Measurements from ENCODE around the gene TIGIT. TPM values are rescaled to one million over a fixed set of nuclear protein-coding genes. Genes with fewer than 3 reads are reported as not detected.

Gene TIGIT
- total RNA-seq, 1 experiment from 2014 or later, result not detected

DNA sequence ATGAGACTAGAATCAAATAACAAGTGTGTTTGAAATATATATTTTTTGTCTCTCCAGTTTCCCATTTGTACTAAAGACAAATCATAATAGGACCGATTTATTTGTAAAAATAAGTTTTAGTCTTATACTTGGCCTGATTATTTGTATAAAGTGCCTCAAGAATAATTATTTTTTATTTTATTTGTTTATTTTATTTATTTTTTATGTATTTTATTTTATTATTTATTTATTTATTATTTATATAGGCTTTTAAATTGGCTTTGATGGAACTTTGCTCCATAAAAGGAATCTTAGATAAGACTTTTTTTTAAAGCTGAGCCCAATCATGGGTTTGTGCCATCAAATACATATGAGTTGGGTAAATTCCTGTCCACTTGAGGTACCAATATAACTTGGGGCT, 34.3 kb upstream of the TIGIT start:
- H3K4me1 ChIP-seq (ENCODE audit: insufficient read depth, low read length), result no peaks in the 10 kb centered on the region
- DNase-seq, result no peak
- H4K5ac ChIP-seq (ENCODE audit: insufficient read length, low read depth, low read length), result no peak overlapping the region
- H3K4me2 ChIP-seq (ENCODE audit: insufficient read depth, insufficient read length, low read length), result no peak overlapping the region
- peaks cover 35 to 39% of the 10 kb centered on the region in 2 experiments for H3K9me3 Mint-ChIP-seq
- no peak overlapping the region for H3K56ac ChIP-seq (ENCODE audit: insufficient read length, low read depth, low read length)
- no peak overlapping the region for H3K4me3 Mint-ChIP-seq
- H3K36me3 Mint-ChIP-seq (ENCODE audit: insufficient read depth in 1 of 3, low read depth in 3 of 3), result peaks cover 9 to 27% (median 13%) of the 10 kb centered on the region in 3 experiments
- H3K79me2 ChIP-seq (ENCODE audit: insufficient read depth, low read length), result no peaks in the 10 kb centered on the region
- H3K23ac ChIP-seq (ENCODE audit: insufficient read length, low read depth, low read length), result no peak overlapping the region
- no peaks in the 10 kb centered on the region for H3K27me3 Mint-ChIP-seq (ENCODE audit: low read depth)
- no peak overlapping the region for H2BK120ac ChIP-seq (ENCODE audit: low read depth, low read length, poor library complexity, severe bottlenecking)
- no peak overlapping the region for H2AK5ac ChIP-seq (ENCODE audit: insufficient read length, low read length)
- no peak overlapping the region for H2BK12ac ChIP-seq (ENCODE audit: insufficient read length, low read depth, low read length)
- H3K27me3 ChIP-seq (ENCODE audit: insufficient read depth, low read length), result no peaks in the 10 kb centered on the region
- no peaks in the 10 kb centered on the region for H3K79me1 ChIP-seq (ENCODE audit: insufficient read depth, low read depth, low read length, poor library complexity, severe bottlenecking)
- WGBS (ENCODE audit: extremely low coverage, insufficient read length, low lambda C conversion rate), result no CpG with 5 or more reads among the region's 1 CpG
- H3K9me3 ChIP-seq (ENCODE audit: control insufficient read depth, low read depth, low read length), result peaks cover 6% of the 10 kb centered on the region
- H3T11ph ChIP-seq (ENCODE audit: low read length), result no peak overlapping the region
- TF ChIP-seq, protein P1, sequence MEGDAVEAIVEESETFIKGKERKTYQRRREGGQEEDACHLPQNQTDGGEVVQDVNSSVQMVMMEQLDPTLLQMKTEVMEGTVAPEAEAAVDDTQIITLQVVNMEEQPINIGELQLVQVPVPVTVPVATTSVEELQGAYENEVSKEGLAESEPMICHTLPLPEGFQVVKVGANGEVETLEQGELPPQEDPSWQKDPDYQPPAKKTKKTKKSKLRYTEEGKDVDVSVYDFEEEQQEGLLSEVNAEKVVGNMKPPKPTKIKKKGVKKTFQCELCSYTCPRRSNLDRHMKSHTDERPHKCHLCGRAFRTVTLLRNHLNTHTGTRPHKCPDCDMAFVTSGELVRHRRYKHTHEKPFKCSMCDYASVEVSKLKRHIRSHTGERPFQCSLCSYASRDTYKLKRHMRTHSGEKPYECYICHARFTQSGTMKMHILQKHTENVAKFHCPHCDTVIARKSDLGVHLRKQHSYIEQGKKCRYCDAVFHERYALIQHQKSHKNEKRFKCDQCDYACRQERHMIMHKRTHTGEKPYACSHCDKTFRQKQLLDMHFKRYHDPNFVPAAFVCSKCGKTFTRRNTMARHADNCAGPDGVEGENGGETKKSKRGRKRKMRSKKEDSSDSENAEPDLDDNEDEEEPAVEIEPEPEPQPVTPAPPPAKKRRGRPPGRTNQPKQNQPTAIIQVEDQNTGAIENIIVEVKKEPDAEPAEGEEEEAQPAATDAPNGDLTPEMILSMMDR (conservative IDR thresholded peaks at IDR 0.05), result no peak
- H3K4me1 Mint-ChIP-seq, result no peaks in the 10 kb centered on the region
- H3K23me2 ChIP-seq (ENCODE audit: insufficient read length, low read depth, low read length, poor library complexity, severe bottlenecking), result no peaks in the 10 kb centered on the region
- H3K4ac ChIP-seq (ENCODE audit: low read depth, low read length), result no peak overlapping the region
- H3K27ac Mint-ChIP-seq, result no peak overlapping the region
- H3K18ac ChIP-seq (ENCODE audit: insufficient read length, low read depth, low read length), result no peak overlapping the region
- no peak overlapping the region for H3K14ac ChIP-seq (ENCODE audit: insufficient read depth, low read length)
- no peak overlapping the region for H2AFZ ChIP-seq (ENCODE audit: low read length)
- no peak overlapping the region for H4K8ac ChIP-seq (replicated peaks; ENCODE audit: insufficient read length, low read depth, low read length)
- no peaks in the 10 kb centered on the region for H4K20me1 ChIP-seq (ENCODE audit: control insufficient read depth, insufficient read depth, insufficient read length)
- no peak overlapping the region for H3K9ac ChIP-seq (ENCODE audit: extremely low read depth, insufficient read length, low read length)
- H2BK15ac ChIP-seq (ENCODE audit: low read depth, low read length), result no peak overlapping the region
- H2BK5ac ChIP-seq (ENCODE audit: insufficient read length, low read length), result no peak overlapping the region
- no peak overlapping the region for H4K91ac ChIP-seq (ENCODE audit: insufficient read length, low read depth, low read length)
- no peak overlapping the region for H2BK20ac ChIP-seq (ENCODE audit: low read depth, low read length, poor library complexity, severe bottlenecking)
- H3K27ac ChIP-seq (ENCODE audit: insufficient read length, low read depth, low read length), result no peak overlapping the region
